GM21367 (cell line): Measurements from ENCODE around the gene SETD7.

ENCODE experiments used
- ATAC-seq: cut with Tn5 transposase; IDR thresholded peaks from one replicate; pipeline ENCODE4 v1.9.1; 2021; ENCODE audit not compliant: unreplicated experiment

The SETD7 gene

GRCh38 chr4:139575072-139575471, 19.1 kb upstream of the SETD7 start:
- ATAC-seq, result no peak

GRCh38 chr4:139574641-139575040, 18.6 kb upstream of the SETD7 start:
- ATAC-seq, result no peak

GRCh38 chr4:139568206-139568955, 12.4 kb upstream of the SETD7 start:
- no peak for ATAC-seq

GRCh38 chr4:139567159-139567870, 11.3 kb upstream of the SETD7 start:
- no peak for ATAC-seq

- no peak for ATAC-seq
These were observed 8.5 kb upstream of the SETD7 start for GRCh38 chr4:139564502-139564901.

GRCh38 chr4:139563515-139563914, 7.5 kb upstream of the SETD7 start:
- ATAC-seq, result no peak

- no peak for ATAC-seq
These were observed 6.8 kb upstream of the SETD7 start for GRCh38 chr4:139562839-139563238.

- ATAC-seq, result no peak
These were observed 6.2 kb upstream of the SETD7 start for GRCh38 chr4:139562067-139562684.

GRCh38 chr4:139560406-139561104, 4.5 kb upstream of the SETD7 start:
- no peak for ATAC-seq

GRCh38 chr4:139559687-139560086, 3.7 kb upstream of the SETD7 start:
- no peak for ATAC-seq

- ATAC-seq, result no peak
These were observed 3.1 kb upstream of the SETD7 start for GRCh38 chr4:139559089-139559479.

GRCh38 chr4:139558235-139559088, 2.4 kb upstream of the SETD7 start:
- no peak for ATAC-seq

- ATAC-seq, result no peak
These were observed 1.6 kb upstream of the SETD7 start for GRCh38 chr4:139557556-139558110.

- peak; percentile 19 for ATAC-seq
These were observed 921 bp upstream of the SETD7 start for GRCh38 chr4:139556724-139557555.

GRCh38 chr4:139555705-139556070, 331 bp downstream of the SETD7 start:
- peak; percentile 6 for ATAC-seq

GRCh38 chr4:139554893-139555704, 920 bp downstream of the SETD7 start:
- peak; percentile 33 for ATAC-seq

GRCh38 chr4:139554642-139554892, 1.5 kb downstream of the SETD7 start:
- ATAC-seq, result no peak

GRCh38 chr4:139553751-139554641, 2.0 kb downstream of the SETD7 start:
- ATAC-seq, result no peak
